ENCODE data around the gene MT1M. TPM values are rescaled to one million over a fixed set of nuclear protein-coding genes. Genes with fewer than 3 reads are reported as not detected.
"Not testable (repeated sequence)": the region's sequence is repeated elsewhere in the genome, so short reads cannot be mapped to it uniquely, and the experiment has no call there.

The MT1M gene
- total RNA-seq, 1 donor from 2014 or later, result 18.8 TPM

- DNase-seq (ENCODE audit: low spot score), result no peak
Observed at GRCh38 chr16:56649271-56649670, 16.8 kb downstream of the MT1M start.

GRCh38 chr16:56649820-56650219 lies 17.4 kb downstream of the MT1M start:
- DNase-seq (ENCODE audit: low spot score), result no peak

GRCh38 chr16:56651586-56651985 lies 19.1 kb downstream of the MT1M start, which contains the start of gene MT1B:
MT1B (plus strand) TSS chr16:56651886; CDS start chr16:56651954, 68 bp downstream.
- no peak for DNase-seq (ENCODE audit: low spot score)

GRCh38 chr16:56652600-56652999 lies 20.1 kb downstream of the MT1M start:
- DNase-seq (ENCODE audit: low spot score), result no peak

GRCh38 chr16:56653218-56653617 lies 20.8 kb downstream of the MT1M start:
- DNase-seq (ENCODE audit: low spot score), result no peak

- peak; percentile 88 for DNase-seq (ENCODE audit: low spot score)
Observed at GRCh38 chr16:56657555-56658326, 25.3 kb downstream of the MT1M start, which contains the start of gene MT1F. MT1F (plus strand) TSS chr16:56657959; CDS start chr16:56658059, 100 bp downstream.

- no peak for DNase-seq (ENCODE audit: low spot score)
Observed at GRCh38 chr16:56658327-56658875, 25.9 kb downstream of the MT1M start.

GRCh38 chr16:56662357-56663354 lies 30.2 kb downstream of the MT1M start:
- DNase-seq (ENCODE audit: low spot score), result no peak

GRCh38 chr16:56664506-56664905 lies 32.0 kb downstream of the MT1M start:
- DNase-seq (ENCODE audit: low spot score), result no peak

- DNase-seq (ENCODE audit: low spot score), result not testable (repeated sequence)
Observed at GRCh38 chr16:56665286-56666261, 33.1 kb downstream of the MT1M start.

- peak; percentile 52 for DNase-seq (ENCODE audit: low spot score)
Observed at GRCh38 chr16:56667581-56668571, 35.4 kb downstream of the MT1M start, which contains the start of gene MT1G. MT1G (minus strand) TSS chr16:56668065; CDS start chr16:56667993, 72 bp downstream.

GRCh38 chr16:56669005-56669839 lies 36.8 kb downstream of the MT1M start, which contains the start of gene MT1H:
MT1H (plus strand) TSS chr16:56669814; CDS start chr16:56669885, 71 bp downstream.
- no peak for DNase-seq (ENCODE audit: low spot score)

- DNase-seq (ENCODE audit: low spot score), result no peak
Observed at GRCh38 chr16:56669840-56670619, 37.6 kb downstream of the MT1M start.

GRCh38 chr16:56670620-56670934 lies 38.1 kb downstream of the MT1M start:
- DNase-seq (ENCODE audit: low spot score), result no peak

GRCh38 chr16:56671691-56672090 lies 39.2 kb downstream of the MT1M start:
- not testable (repeated sequence) for DNase-seq (ENCODE audit: low spot score)

GRCh38 chr16:56672171-56672570 lies 39.7 kb downstream of the MT1M start:
- DNase-seq (ENCODE audit: low spot score), result not testable (repeated sequence)

- no peak for DNase-seq (ENCODE audit: low spot score)
Observed at GRCh38 chr16:56672761-56673536, 40.5 kb downstream of the MT1M start.

All from ureter (tissue), 1 donor.